Stimulated activated naive CD8-positive, alpha-beta T cell treated with anti-CD3 and anti-CD28 coated beads, Interleukin-15, amount 100 ng/mL, for 72 hours (primary cell): ENCODE results near the gene SYNJ2.

Experiments used
- ATAC-seq: fragments of 150-1000 bp; cut with Tn5 transposase; 2 replicates; pipeline ENCODE4 v1.10.0; 2021; ENCODE audit warnings: mild to moderate bottlenecking, moderate library complexity
- DNase-seq, 2 donors: peaks; one replicate each; pipeline ENCODE4 v3.0.0; 2021 to 2022
- H3K27ac Mint-ChIP-seq, 2 donors: one replicate each; pipeline ENCODE4 v1.8.0; 2022; ENCODE audit warnings: mild to moderate bottlenecking in 2 of 2, mixed read lengths in 2 of 2, moderate library complexity in 2 of 2
- H3K27me3 Mint-ChIP-seq: one replicate; pipeline ENCODE4 v1.8.0; 2022; ENCODE audit warnings: mixed read lengths
- H3K4me1 Mint-ChIP-seq: one replicate; pipeline ENCODE4 v1.8.0; 2022; ENCODE audit warnings: mild to moderate bottlenecking, mixed read lengths
- H3K4me3 Mint-ChIP-seq, 2 donors: one replicate each; pipeline ENCODE4 v1.8.0; 2022; ENCODE audit warnings: mild to moderate bottlenecking in 2 of 2, mixed read lengths in 2 of 2, moderate library complexity in 1 of 2
- H3K9me3 Mint-ChIP-seq, 2 donors: one replicate each; pipeline ENCODE4 v1.8.0; 2022; ENCODE audit warnings: mixed read lengths in 2 of 2

The SYNJ2 gene

DNA sequence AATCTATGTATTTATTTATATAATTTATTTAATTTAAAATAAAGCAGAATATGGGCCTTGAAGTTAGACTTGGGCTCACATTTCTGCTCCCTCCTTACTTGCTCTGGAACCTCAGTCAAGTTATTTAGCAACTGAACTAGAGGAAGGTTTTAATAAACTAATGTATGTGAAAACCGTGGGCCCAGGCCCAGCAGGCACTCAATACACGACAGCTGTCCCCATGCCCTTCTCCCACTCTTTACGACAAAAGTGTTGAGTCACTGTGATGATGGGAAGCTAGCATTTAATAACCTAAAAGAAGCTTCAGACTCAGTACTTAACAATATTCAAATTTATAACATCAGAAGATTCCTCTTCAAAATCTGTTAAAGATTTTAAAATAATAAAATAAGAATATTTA, 139.7 kb downstream of the SYNJ2 start:
- H3K4me3 Mint-ChIP-seq: no peak overlapping the region
- no peak overlapping the region for H3K27ac Mint-ChIP-seq
- no peaks in the 10 kb centered on the region for H3K27me3 Mint-ChIP-seq
- DNase-seq: no peak
- H3K9me3 Mint-ChIP-seq: no peaks in the 10 kb centered on the region
- no peaks in the 10 kb centered on the region for H3K4me1 Mint-ChIP-seq
- no peak for ATAC-seq

DNA sequence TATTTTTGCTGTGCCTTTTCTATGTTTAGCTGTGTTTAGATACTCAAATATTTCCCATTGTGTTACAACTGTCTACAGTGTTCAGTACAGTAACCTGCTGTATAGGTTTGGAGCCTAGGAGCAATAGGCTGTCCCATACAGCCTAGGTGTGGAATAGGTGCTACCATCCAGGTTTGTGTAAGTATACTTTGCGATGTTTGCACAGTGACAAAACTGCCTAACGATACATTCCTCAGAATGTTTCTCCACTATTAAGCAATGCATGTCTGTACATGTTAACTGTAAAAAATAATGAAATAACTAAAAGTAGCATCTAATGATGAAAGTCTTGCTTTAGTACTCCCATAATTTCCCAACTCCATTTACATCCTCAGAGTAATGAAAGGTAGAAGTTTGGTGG, 140.4 kb downstream of the SYNJ2 start:
- DNase-seq (no peak), ATAC-seq (no peak)
- no peak overlapping the region for H3K4me3 Mint-ChIP-seq
- H3K9me3 Mint-ChIP-seq: no peaks in the 10 kb centered on the region
- no peak overlapping the region for H3K27ac Mint-ChIP-seq
- no peaks in the 10 kb centered on the region for H3K4me1 Mint-ChIP-seq
- H3K27me3 Mint-ChIP-seq: no peaks in the 10 kb centered on the region

DNA sequence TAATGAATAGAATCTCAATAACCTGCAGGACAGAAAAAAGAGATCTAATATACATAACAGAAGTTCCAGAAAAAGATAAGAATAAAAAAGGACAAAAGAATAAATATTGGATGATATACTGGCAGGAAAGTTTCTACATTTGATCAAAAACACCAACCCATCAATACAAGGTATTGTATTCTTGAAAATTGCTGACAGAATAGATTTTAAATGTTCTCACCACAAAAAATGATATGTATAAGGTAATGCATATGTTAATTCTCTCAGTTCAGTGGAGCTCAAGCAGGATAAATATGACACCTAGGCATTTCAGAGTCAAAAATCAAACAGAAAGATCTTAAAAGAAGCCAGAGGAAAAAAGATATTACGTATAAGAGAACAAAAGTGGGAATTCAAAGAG, 142.6 kb downstream of the SYNJ2 start:
- ATAC-seq (no peak), DNase-seq (no peak)
- H3K9me3 Mint-ChIP-seq: no peaks in the 10 kb centered on the region
- H3K27me3 Mint-ChIP-seq: no peaks in the 10 kb centered on the region
- H3K4me3 Mint-ChIP-seq: no peak overlapping the region
- peak overlapping the region in 1 of 2 donors; percentile 8 for H3K27ac Mint-ChIP-seq
- H3K4me1 Mint-ChIP-seq: no peaks in the 10 kb centered on the region

DNA sequence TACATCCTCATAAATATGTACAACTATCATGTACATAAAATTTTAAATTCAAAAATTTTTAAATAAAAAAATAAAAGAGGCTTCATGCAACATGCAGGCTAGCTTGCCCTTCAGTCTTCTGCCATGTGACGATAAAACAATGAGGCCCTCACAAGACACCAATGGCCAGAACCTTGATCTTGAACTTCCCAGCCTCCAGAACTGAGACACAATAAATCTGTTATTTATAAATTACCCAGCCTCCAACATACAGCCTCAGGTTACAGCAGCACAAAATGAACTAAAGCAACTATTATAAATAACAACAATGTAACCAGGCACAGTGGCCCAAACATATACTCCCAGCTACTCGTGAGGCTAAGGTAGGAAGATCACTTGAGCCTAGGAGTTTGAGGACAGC, 143.6 kb downstream of the SYNJ2 start:
- Mint-ChIP-seq H3K27ac (no peak overlapping the region), H3K4me1 (no peaks in the 10 kb centered on the region), H3K9me3 (no peaks in the 10 kb centered on the region), H3K27me3 (no peaks in the 10 kb centered on the region), H3K4me3 (no peak overlapping the region)
- ATAC-seq (no peak), DNase-seq (no peak)

DNA sequence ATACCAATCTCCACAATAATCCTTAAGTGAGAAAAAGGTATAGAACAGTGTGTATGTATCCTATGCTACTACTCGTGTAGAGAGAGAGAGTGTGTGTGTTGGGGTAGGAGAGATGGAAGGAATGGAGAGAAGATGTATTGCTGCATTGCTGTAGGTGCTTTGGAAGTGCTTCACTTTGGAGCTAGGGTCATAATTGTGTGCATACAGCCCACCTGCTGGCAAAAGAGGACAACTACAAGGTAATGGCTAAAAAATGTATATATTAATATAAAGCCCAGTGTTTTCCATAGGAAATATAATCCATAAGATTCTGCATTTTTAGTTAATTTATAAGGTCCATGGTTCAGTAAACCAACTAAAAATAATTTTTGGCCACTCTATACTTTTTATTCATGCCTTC, 150.3 kb downstream of the SYNJ2 start:
- Mint-ChIP-seq H3K27ac (no peak overlapping the region), H3K9me3 (no peaks in the 10 kb centered on the region), H3K4me3 (no peak overlapping the region), H3K27me3 (no peaks in the 10 kb centered on the region), H3K4me1 (no peaks in the 10 kb centered on the region)
- DNase-seq: no peak
- peak; percentile 50 for ATAC-seq

DNA sequence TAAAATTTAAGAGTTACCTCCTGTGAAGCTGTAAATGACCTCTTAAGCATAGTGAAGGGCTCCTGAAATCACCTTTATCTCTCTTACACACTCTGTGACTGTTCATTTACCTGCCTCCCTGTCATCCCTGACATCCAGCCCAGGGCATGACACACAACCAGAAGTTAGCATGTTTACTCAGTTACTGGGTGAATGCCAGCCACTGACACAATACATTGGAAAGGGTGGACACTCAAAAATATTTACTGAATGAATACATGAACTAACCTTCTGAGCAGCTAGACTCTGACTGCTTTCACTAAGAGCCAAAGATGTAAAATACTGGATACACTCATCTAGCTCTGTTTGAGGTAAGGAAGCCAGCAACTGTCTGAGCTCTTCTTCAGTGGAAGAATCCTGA, 161.1 kb downstream of the SYNJ2 start:
- Mint-ChIP-seq H3K27ac (no peak overlapping the region), H3K9me3 (no peaks in the 10 kb centered on the region), H3K4me1 (no peaks in the 10 kb centered on the region), H3K4me3 (no peak overlapping the region), H3K27me3 (no peaks in the 10 kb centered on the region)
- DNase-seq (no peak), ATAC-seq (no peak)

DNA sequence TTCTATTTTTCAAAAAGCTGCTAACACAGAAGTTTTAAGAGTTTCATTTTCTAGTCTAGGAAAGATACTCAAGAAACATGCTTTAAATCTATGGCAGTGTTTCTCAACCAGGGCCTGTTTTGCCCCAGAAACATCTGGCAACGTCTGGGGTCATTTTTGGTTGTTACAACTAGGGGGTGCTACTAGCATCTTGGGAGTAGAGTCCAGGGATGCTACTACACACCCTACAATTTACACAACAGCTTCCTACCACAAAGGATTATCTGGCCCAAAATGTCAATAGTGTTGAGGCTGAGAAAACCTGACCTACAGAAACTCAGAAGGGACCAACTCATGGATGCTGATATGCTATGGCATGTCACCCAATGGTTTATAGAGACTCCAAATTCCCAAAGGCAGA, 162.0 kb downstream of the SYNJ2 start:
- Mint-ChIP-seq H3K9me3 (no peaks in the 10 kb centered on the region), H3K27ac (no peak overlapping the region), H3K4me3 (no peak overlapping the region), H3K4me1 (no peaks in the 10 kb centered on the region), H3K27me3 (no peaks in the 10 kb centered on the region)
- ATAC-seq (peak; percentile 70), DNase-seq (no peak)
